Nephron (organoid): Measurements from ENCODE around the gene FSTL4.

ENCODE experiments used
- H3K27ac Mint-ChIP-seq, 3 experiments: 2 replicates each; pipeline ENCODE4 v1.8.0; 2020; ENCODE audit warnings: mixed read lengths in 3 of 3, mild to moderate bottlenecking in 2 of 3, moderate library complexity in 1 of 3
- H3K27me3 Mint-ChIP-seq: 2 replicates; pipeline ENCODE4 v1.8.0; 2021; ENCODE audit warnings: low read depth, mild to moderate bottlenecking, moderate library complexity, mixed read lengths
- H3K36me3 Mint-ChIP-seq: 2 replicates; pipeline ENCODE4 v1.8.0; 2020; ENCODE audit warnings: low read depth, mixed read lengths
- H3K4me1 Mint-ChIP-seq: 2 replicates; pipeline ENCODE4 v1.8.0; 2020; ENCODE audit warnings: mixed read lengths
- H3K4me3 Mint-ChIP-seq, 3 experiments: 2 replicates each; pipeline ENCODE4 v1.8.0; 2020; ENCODE audit warnings: mild to moderate bottlenecking in 3 of 3, mixed read lengths in 3 of 3, moderate library complexity in 2 of 3
- H3K9me3 Mint-ChIP-seq: 2 replicates; pipeline ENCODE4 v1.8.0; 2020; ENCODE audit warnings: mixed read lengths
- CTCF ChIP-seq, 3 experiments: fragments of 200-600 bp; sonication (generic); IDR thresholded peaks; one replicate each; pipeline ENCODE4 v1.5.0; 2021; ENCODE audit warnings: antibody characterized with exemption in 3 of 3; ENCODE audit not compliant: unreplicated experiment in 3 of 3

The FSTL4 gene

GRCh38 chr5:133247151-133247709 is 365.1 kb downstream of the FSTL4 start:
- Mint-ChIP-seq H3K4me1 (peaks cover 55% of the 10 kb centered on the region), H3K27me3 (peaks cover 41% of the 10 kb centered on the region), H3K36me3 (no peaks in the 10 kb centered on the region), H3K27ac (no peak overlapping the region), H3K9me3 (no peaks in the 10 kb centered on the region), H3K4me3 (no peak overlapping the region)
- no peak for TF ChIP-seq CTCF (IDR thresholded peaks at IDR 0.05; ENCODE audit: unreplicated experiment in 3 of 3)

- H3K9me3 Mint-ChIP-seq = no peaks in the 10 kb centered on the region
- no peak for TF ChIP-seq CTCF (IDR thresholded peaks at IDR 0.05; ENCODE audit: unreplicated experiment in 3 of 3)
- H3K4me3 Mint-ChIP-seq = no peak overlapping the region
- peaks cover 35% of the 10 kb centered on the region for H3K27me3 Mint-ChIP-seq
- H3K27ac Mint-ChIP-seq = no peak overlapping the region
- H3K36me3 Mint-ChIP-seq = no peaks in the 10 kb centered on the region
- H3K4me1 Mint-ChIP-seq = peaks cover 48% of the 10 kb centered on the region
Measured at GRCh38 chr5:133246376-133247150, 365.8 kb downstream of the FSTL4 start.

- no peak overlapping the region for H3K27ac Mint-ChIP-seq
- no peaks in the 10 kb centered on the region for H3K36me3 Mint-ChIP-seq
- peaks cover 45% of the 10 kb centered on the region for H3K4me1 Mint-ChIP-seq
- no peaks in the 10 kb centered on the region for H3K9me3 Mint-ChIP-seq
- peaks cover 31% of the 10 kb centered on the region for H3K27me3 Mint-ChIP-seq
- H3K4me3 Mint-ChIP-seq = no peak overlapping the region
- TF ChIP-seq CTCF (IDR thresholded peaks at IDR 0.05; ENCODE audit: unreplicated experiment in 3 of 3) = no peak
Measured at GRCh38 chr5:133246053-133246370, 366.3 kb downstream of the FSTL4 start.

GRCh38 chr5:133245191-133246052 is 366.9 kb downstream of the FSTL4 start:
- Mint-ChIP-seq H3K36me3 (no peaks in the 10 kb centered on the region), H3K4me1 (peaks cover 45% of the 10 kb centered on the region), H3K27me3 (peaks cover 26% of the 10 kb centered on the region), H3K9me3 (no peaks in the 10 kb centered on the region), H3K27ac (peak overlapping the region in 2 of 3 experiments; percentile 2 to 17), H3K4me3 (peak overlapping the region in 1 of 3 experiments; percentile 1)
- TF ChIP-seq CTCF (IDR thresholded peaks at IDR 0.05; ENCODE audit: unreplicated experiment in 3 of 3) = no peak

GRCh38 chr5:133244242-133244641 is 368.1 kb downstream of the FSTL4 start:
- H3K27ac Mint-ChIP-seq = no peak overlapping the region
- no peaks in the 10 kb centered on the region for H3K36me3 Mint-ChIP-seq
- H3K27me3 Mint-ChIP-seq = peaks cover 17% of the 10 kb centered on the region
- no peaks in the 10 kb centered on the region for H3K9me3 Mint-ChIP-seq
- TF ChIP-seq CTCF (IDR thresholded peaks at IDR 0.05; ENCODE audit: unreplicated experiment in 3 of 3) = no peak
- no peak overlapping the region for H3K4me3 Mint-ChIP-seq
- peaks cover 36% of the 10 kb centered on the region for H3K4me1 Mint-ChIP-seq
